HepG2 (cell line): ENCODE data around the gene AHCYL2. TPM values are rescaled to one million over a fixed set of nuclear protein-coding genes. Genes with fewer than 3 reads are reported as not detected.
A peak's percentile ranks its signal among the peaks of the same experiment; 100 is the strongest.

Source experiments
- ATM ChIP-seq: fragments of 450-650 bp; IDR thresholded peaks from 2 replicates; pipeline ENCODE4 v1.7.1; 2017; ENCODE audit warnings: mild to moderate bottlenecking, borderline replicate concordance
- HDAC1 ChIP-seq: sonication (generic); formaldehyde crosslinking; IDR thresholded peaks from 2 replicates; pipeline ENCODE4 v1.5.1; 2020; ENCODE audit warnings: mild to moderate bottlenecking, missing genetic modification reagents
- HNRNPL ChIP-seq: fragments of 200-400 bp; formaldehyde crosslinking; IDR thresholded peaks from 2 replicates; pipeline ENCODE4 v1.6.1; 2017; ENCODE audit warnings: mild to moderate bottlenecking, low read depth, low read length
- JDP2 ChIP-seq: sonication (generic); formaldehyde crosslinking; IDR thresholded peaks from 2 replicates; pipeline ENCODE4 v1.8.1; 2022; ENCODE audit warnings: missing genetic modification reagents, borderline replicate concordance
- MYC ChIP-seq: sonication (generic); formaldehyde crosslinking; IDR thresholded peaks from 2 replicates; pipeline ENCODE4 v1.9.0; 2021; ENCODE audit warnings: missing genetic modification reagents, borderline replicate concordance
- NFE2 ChIP-seq: sonication (generic); formaldehyde crosslinking; IDR thresholded peaks from 2 replicates; pipeline ENCODE4 v1.4.0; 2020; ENCODE audit warnings: missing genetic modification reagents
- NRL ChIP-seq: sonication (generic); formaldehyde crosslinking; IDR thresholded peaks from 2 replicates; pipeline ENCODE4 v1.5.0; 2020; ENCODE audit warnings: missing genetic modification reagents, mild to moderate bottlenecking, moderate library complexity, borderline replicate concordance
- RBFOX2 ChIP-seq: fragments of 200-400 bp; formaldehyde crosslinking; IDR thresholded peaks from 2 replicates; pipeline ENCODE4 v1.6.1; 2017; ENCODE audit warnings: low read depth, mild to moderate bottlenecking, low read length
- TEF ChIP-seq: sonication (generic); formaldehyde crosslinking; IDR thresholded peaks from 2 replicates; pipeline ENCODE4 v1.5.0; 2020; ENCODE audit warnings: missing genetic modification reagents
- UBTF ChIP-seq: sonication (generic); formaldehyde crosslinking; IDR thresholded peaks from 2 replicates; pipeline ENCODE4 v1.4.0; 2020; ENCODE audit warnings: mild to moderate bottlenecking, missing genetic modification reagents
- XBP1 ChIP-seq: sonication (generic); formaldehyde crosslinking; IDR thresholded peaks from 2 replicates; pipeline ENCODE4 v1.5.0; 2020; ENCODE audit warnings: missing genetic modification reagents
- XRCC5 ChIP-seq: fragments of 200-400 bp; formaldehyde crosslinking; optimal IDR thresholded peaks from 2 replicates; pipeline ENCODE3; 2017; ENCODE audit warnings: mild to moderate bottlenecking, low read length
- ZBTB10 ChIP-seq: sonication (generic); formaldehyde crosslinking; IDR thresholded peaks from 2 replicates; pipeline ENCODE4 v1.4.0; 2020; ENCODE audit warnings: missing genetic modification reagents, borderline replicate concordance
- ZBTB3 ChIP-seq: sonication (generic); formaldehyde crosslinking; IDR thresholded peaks from 2 replicates; pipeline ENCODE4 v1.4.0; 2020; ENCODE audit warnings: low read depth, mild to moderate bottlenecking, moderate library complexity, missing genetic modification reagents, borderline replicate concordance
- ZFY ChIP-seq: sonication (generic); formaldehyde crosslinking; IDR thresholded peaks from 2 replicates; pipeline ENCODE4 v1.4.0; 2020; ENCODE audit warnings: missing genetic modification reagents
- ZNF24 ChIP-seq: fragments of 450-650 bp; IDR thresholded peaks from 2 replicates; pipeline ENCODE4 v1.6.1; 2017; ENCODE audit warnings: antibody characterized with exemption, mild to moderate bottlenecking
- ZNF451 ChIP-seq: sonication (generic); formaldehyde crosslinking; IDR thresholded peaks from 2 replicates; pipeline ENCODE4 v1.5.0; 2020; ENCODE audit warnings: mild to moderate bottlenecking, missing genetic modification reagents
- ZNF546 ChIP-seq: sonication (generic); formaldehyde crosslinking; conservative IDR thresholded peaks from 2 replicates; pipeline ENCODE4 v1.8.1; 2023; ENCODE audit warnings: mild to moderate bottlenecking, missing genetic modification reagents
- ZNF589 ChIP-seq: sonication (generic); formaldehyde crosslinking; conservative IDR thresholded peaks from 2 replicates; pipeline ENCODE4 v1.8.0; 2022; ENCODE audit warnings: mild to moderate bottlenecking, moderate library complexity, missing genetic modification reagents
- ZNF597 ChIP-seq: sonication (generic); formaldehyde crosslinking; IDR thresholded peaks from 2 replicates; pipeline ENCODE4 v1.5.0; 2020; ENCODE audit warnings: missing genetic modification reagents
- ZNF614 ChIP-seq: IDR thresholded peaks from 2 replicates; pipeline ENCODE4 v1.6.1; 2018; ENCODE audit warnings: missing biosample characterization, missing genetic modification reagents, inconsistent platforms, borderline replicate concordance
- ZNF839 ChIP-seq: sonication (generic); formaldehyde crosslinking; IDR thresholded peaks from 2 replicates; pipeline ENCODE4 v1.4.0; 2020; ENCODE audit warnings: missing genetic modification reagents, mild to moderate bottlenecking, borderline replicate concordance
- polyA plus RNA-seq, 8 experiments: library from polyadenylated mRNA; depleted of rRNA in 3 of 8; stranded (reverse) in 7 of 8; unstranded in 1 of 8; fragments of >200 nt; fragmentation: Illumina TruSeq in 4 of 8; extraction: Trizol in 4 of 8; gene quantifications; 2 replicates each; pipeline versions ENCODE4 v1.2.1 to v1.2.3, GENCODE V29; 2011 to 2016; ENCODE audit warnings: low read depth in 4 of 8, missing spikeins in 1 of 8, mixed read lengths in 1 of 8; ENCODE audit not compliant: insufficient read depth in 1 of 8
- total RNA-seq, 5 experiments: library from RNA; depleted of rRNA; stranded (reverse); fragments of >200 nt; fragmentation: Illumina TruSeq; extraction: Trizol; gene quantifications; 2 replicates each; pipeline ENCODE4 v1.2.3, GENCODE V29; 2016; ENCODE audit warnings: low read depth in 1 of 5

The AHCYL2 gene
- total and polyA plus RNA-seq, 2 of the 13 experiments (the other 11 are each of a cell fraction or from before 2014, with no cell fraction given): 9.5 to 14.7 TPM

GRCh38 chr7:129434675-129435318, 210.0 kb downstream of the AHCYL2 start (continued):
- TF ChIP-seq UBTF (CRISPR knock-in tag) (peak; percentile 70), HNRNPL (no peak), ATM (no peak), ZNF24 (no peak), RBFOX2 (0 out of 2 replicates have a peak, but pooled peaks have one; percentile 2), XRCC5 (peak; percentile 21), ZNF451 (no peak), ZNF839 (CRISPR knock-in tag) (no peak), ZNF546 (0 out of 2 replicates have a peak, but pooled peaks have one; percentile 2), NFE2 (no peak), JDP2 (CRISPR knock-in tag) (no peak), ZNF614 (CRISPR knock-in tag) (no peak), ZNF589 (CRISPR knock-in tag) (0 out of 2 replicates have a peak, but pooled peaks have one; percentile 23), MYC (CRISPR knock-in tag) (no peak; the same call in 1 of the 2 replicates), ZBTB3 (0 out of 2 replicates have a peak, but pooled peaks have one; percentile 19), NRL (CRISPR knock-in tag) (no peak), ZFY (CRISPR knock-in tag) (peak; percentile 20), TEF (0 out of 2 replicates have a peak, but pooled peaks have one; percentile 53), ZNF597 (CRISPR knock-in tag) (no peak), XBP1 (CRISPR knock-in tag) (no peak), HDAC1 (CRISPR knock-in tag) (0 out of 2 replicates have a peak, but pooled peaks have one; percentile 9), ZBTB10 (0 out of 2 replicates have a peak, but pooled peaks have one; percentile 25)
